Measurements from ENCODE around the gene ASPRV1.

The ASPRV1 gene

GRCh38 chr2:69961496-69961895 is at the start of gene ASPRV1:
Gene ASPRV1 (minus strand): TSS chr2:69961631. CDS start chr2:69961436, 195 bp downstream.
- no peak for TF ChIP-seq CTCF (IDR thresholded peaks at IDR 0.05; ENCODE audit: borderline replicate concordance, insufficient read depth, low read depth, low read length)

DNA sequence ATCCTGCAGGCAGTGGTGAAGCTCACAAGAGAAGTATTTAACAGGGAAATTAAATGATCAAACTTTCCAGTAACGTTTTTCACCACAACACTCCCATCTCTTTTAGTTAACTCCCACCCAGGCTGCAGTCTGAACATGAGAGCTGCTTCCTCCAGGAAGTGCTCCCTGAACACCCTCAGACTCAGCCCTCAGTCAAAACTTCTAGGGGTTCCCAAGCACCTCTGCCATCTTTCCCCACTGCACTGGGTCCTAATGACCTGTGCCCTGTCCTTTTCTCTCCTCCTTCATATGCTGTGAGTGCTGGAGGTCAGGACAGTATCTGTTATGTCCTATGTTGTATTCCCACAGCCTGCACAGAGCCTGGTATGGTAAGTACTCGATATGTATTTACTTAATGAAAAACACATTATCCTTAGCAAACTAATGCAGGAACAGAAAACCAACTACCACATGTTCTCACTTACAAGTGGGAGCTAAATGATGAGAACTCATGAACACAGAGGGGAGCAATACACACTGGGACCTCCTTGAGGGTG is 49.2 kb upstream of the ASPRV1 start:
- no peak for TF ChIP-seq CTCF (IDR thresholded peaks at IDR 0.05; ENCODE audit: borderline replicate concordance, insufficient read depth, low read depth, low read length)
- H3K4me3 ChIP-seq (ENCODE audit: low read depth, low read length): no peak overlapping the region

More at GRCh38 chr2:69961496-69961895, at the start of gene ASPRV1:
- H3K4me3 ChIP-seq (ENCODE audit: low read depth, low read length): no peak within 1 kb of the TSS

GRCh38 chr2:70009762-70010575 is 48.5 kb upstream of the ASPRV1 start:
- no peak overlapping the region for H3K4me3 ChIP-seq (ENCODE audit: low read depth, low read length)

GRCh38 chr2:70008290-70008689 is 46.9 kb upstream of the ASPRV1 start:
- no peak for TF ChIP-seq CTCF (IDR thresholded peaks at IDR 0.05; ENCODE audit: borderline replicate concordance, insufficient read depth, low read depth, low read length)
- H3K4me3 ChIP-seq (ENCODE audit: low read depth, low read length): no peak overlapping the region

More at GRCh38 chr2:70009762-70010575, 48.5 kb upstream of the ASPRV1 start:
- TF ChIP-seq CTCF (IDR thresholded peaks at IDR 0.05; ENCODE audit: borderline replicate concordance, insufficient read depth, low read depth, low read length): no peak

DNA sequence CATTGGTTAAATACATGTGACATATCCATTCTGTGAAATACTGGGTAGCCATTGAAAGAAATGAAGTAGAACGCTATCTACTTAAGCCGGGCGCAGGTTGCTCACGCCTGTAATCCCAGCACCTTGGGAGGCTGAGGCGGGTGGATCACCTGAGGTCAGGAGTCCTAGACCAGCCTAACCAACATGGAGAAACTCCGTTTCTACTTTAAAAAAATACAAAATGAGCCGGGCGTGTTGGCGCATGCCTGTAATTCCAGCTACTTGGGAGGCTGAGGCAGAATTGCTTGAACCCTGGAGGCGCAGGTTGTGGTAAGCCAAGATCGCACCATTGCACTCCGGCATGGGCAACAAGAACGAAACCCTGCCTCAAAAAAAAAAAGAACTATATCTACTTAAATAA is 45.7 kb upstream of the ASPRV1 start:
- no peak overlapping the region for H3K4me3 ChIP-seq (ENCODE audit: low read depth, low read length)
- TF ChIP-seq CTCF (IDR thresholded peaks at IDR 0.05; ENCODE audit: borderline replicate concordance, insufficient read depth, low read depth, low read length): no peak

DNA sequence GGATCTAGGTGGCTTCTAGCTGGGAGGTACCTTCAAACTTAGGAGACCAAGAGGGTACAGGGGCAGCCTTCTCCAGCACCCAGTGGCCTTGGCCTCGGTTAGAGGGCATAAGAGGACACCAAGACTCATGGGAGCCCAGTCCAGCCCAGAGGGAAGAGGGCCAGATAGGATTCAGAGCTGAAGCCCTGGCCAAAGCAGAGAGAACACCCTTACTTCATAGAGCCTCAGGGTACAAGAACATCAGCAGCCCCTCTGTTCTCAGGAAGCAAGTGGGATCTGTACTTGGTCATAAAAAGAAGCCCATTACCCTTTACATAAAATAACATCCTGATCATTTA is 45.0 kb upstream of the ASPRV1 start:
- TF ChIP-seq CTCF (IDR thresholded peaks at IDR 0.05; ENCODE audit: borderline replicate concordance, insufficient read depth, low read depth, low read length): no peak
- H3K4me3 ChIP-seq (ENCODE audit: low read depth, low read length): no peak overlapping the region
